GM12878 (cell line): Measurements from ENCODE around the gene HDAC9.

Experiments
- EZH2 ChIP-seq: IDR thresholded peaks from 2 replicates; pipeline ENCODE4 v1.6.1; 2012; ENCODE audit warnings: low read depth, mild to moderate bottlenecking, control low read depth, inconsistent platforms, low read length, borderline replicate concordance; ENCODE audit not compliant: control insufficient read depth
- FOXM1 ChIP-seq: IDR thresholded peaks from 2 replicates; pipeline ENCODE4 v1.6.1; 2012; ENCODE audit warnings: low read depth, mild to moderate bottlenecking, inconsistent platforms, low read length, moderate library complexity
- JUND ChIP-seq: IDR thresholded peaks from 2 replicates; pipeline ENCODE4 v1.6.1; 2012; ENCODE audit warnings: low read depth, mild to moderate bottlenecking, low read length, improper control_type of control experiment, moderate library complexity
- MYC ChIP-seq: IDR thresholded peaks from 2 replicates; pipeline ENCODE4 v1.6.1; 2011; ENCODE audit warnings: mild to moderate bottlenecking, low read length, moderate library complexity, inconsistent platforms; ENCODE audit not compliant: insufficient read depth, insufficient replicate concordance, insufficient read length, severe bottlenecking
- RAD21 ChIP-seq: IDR thresholded peaks from 2 replicates; pipeline ENCODE4 v1.6.1; 2011; ENCODE audit warnings: mild to moderate bottlenecking, low read depth, low read length, moderate library complexity; ENCODE audit not compliant: insufficient read depth
- TF ChIP-seq, protein P1 (sequence below), 3 experiments: IDR thresholded peaks in 2 of 3; conservative IDR thresholded peaks in 1 of 3; 2 replicates each; pipeline ENCODE4 v1.5.1; 2011; ENCODE audit warnings: low read depth in 3 of 3, low read length in 3 of 3, mild to moderate bottlenecking in 3 of 3, control low read depth in 2 of 3, moderate library complexity in 2 of 3, inconsistent platforms in 1 of 3, mixed read lengths in 1 of 3; ENCODE audit not compliant: control insufficient read depth in 2 of 3, insufficient read depth in 1 of 3; ENCODE audit errors: extremely low read depth in 1 of 3
- TF ChIP-seq, protein P2 (sequence below): IDR thresholded peaks from 2 replicates; pipeline ENCODE4 v1.6.1; 2012; ENCODE audit warnings: low read length, inconsistent platforms
- TF ChIP-seq, protein P3 (sequence below): IDR thresholded peaks from 2 replicates; pipeline ENCODE4 v1.6.1; 2012; ENCODE audit warnings: low read depth, low read length, improper control_type of control experiment
- TF ChIP-seq, protein P4 (sequence below): IDR thresholded peaks from 2 replicates; pipeline ENCODE4 v1.6.1; 2011; ENCODE audit warnings: mild to moderate bottlenecking, low read depth, low read length, moderate library complexity; ENCODE audit not compliant: insufficient replicate concordance

DNA sequence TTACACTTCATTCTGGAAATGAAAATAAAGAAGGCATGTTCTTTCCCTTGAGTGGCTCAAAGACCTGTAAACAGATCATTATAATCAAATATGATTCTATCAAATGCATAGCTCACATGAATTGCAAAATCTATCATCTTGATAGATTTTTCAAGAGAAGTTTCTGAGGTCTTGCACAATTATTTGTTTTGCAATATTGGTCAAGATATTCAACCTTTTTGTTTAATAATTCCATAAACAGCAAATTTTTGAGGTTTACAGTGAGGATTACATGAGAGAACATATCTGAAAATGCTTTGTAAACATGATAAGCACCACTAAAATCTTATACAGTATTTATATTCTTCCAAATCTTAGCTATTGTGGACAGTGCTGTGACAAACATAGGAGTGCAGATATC is 160.8 kb downstream of the HDAC9 start:
- TF ChIP-seq JUND (no peak), RAD21 (no peak), EZH2 (no peak), FOXM1 (no peak), MYC (no peak)
- TF ChIP-seq, protein P1, sequence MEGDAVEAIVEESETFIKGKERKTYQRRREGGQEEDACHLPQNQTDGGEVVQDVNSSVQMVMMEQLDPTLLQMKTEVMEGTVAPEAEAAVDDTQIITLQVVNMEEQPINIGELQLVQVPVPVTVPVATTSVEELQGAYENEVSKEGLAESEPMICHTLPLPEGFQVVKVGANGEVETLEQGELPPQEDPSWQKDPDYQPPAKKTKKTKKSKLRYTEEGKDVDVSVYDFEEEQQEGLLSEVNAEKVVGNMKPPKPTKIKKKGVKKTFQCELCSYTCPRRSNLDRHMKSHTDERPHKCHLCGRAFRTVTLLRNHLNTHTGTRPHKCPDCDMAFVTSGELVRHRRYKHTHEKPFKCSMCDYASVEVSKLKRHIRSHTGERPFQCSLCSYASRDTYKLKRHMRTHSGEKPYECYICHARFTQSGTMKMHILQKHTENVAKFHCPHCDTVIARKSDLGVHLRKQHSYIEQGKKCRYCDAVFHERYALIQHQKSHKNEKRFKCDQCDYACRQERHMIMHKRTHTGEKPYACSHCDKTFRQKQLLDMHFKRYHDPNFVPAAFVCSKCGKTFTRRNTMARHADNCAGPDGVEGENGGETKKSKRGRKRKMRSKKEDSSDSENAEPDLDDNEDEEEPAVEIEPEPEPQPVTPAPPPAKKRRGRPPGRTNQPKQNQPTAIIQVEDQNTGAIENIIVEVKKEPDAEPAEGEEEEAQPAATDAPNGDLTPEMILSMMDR (IDR thresholded peaks at IDR 0.05 in 2 of 3, conservative IDR thresholded peaks at IDR 0.05 in 1 of 3; ENCODE audit: control insufficient read depth in 2 of 3, extremely low read depth in 1 of 3, insufficient read depth in 1 of 3, low read depth in 3 of 3, low read length in 3 of 3) = no peak
- TF ChIP-seq, protein P2, sequence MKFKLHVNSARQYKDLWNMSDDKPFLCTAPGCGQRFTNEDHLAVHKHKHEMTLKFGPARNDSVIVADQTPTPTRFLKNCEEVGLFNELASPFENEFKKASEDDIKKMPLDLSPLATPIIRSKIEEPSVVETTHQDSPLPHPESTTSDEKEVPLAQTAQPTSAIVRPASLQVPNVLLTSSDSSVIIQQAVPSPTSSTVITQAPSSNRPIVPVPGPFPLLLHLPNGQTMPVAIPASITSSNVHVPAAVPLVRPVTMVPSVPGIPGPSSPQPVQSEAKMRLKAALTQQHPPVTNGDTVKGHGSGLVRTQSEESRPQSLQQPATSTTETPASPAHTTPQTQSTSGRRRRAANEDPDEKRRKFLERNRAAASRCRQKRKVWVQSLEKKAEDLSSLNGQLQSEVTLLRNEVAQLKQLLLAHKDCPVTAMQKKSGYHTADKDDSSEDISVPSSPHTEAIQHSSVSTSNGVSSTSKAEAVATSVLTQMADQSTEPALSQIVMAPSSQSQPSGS = no peak
- TF ChIP-seq, protein P3, sequence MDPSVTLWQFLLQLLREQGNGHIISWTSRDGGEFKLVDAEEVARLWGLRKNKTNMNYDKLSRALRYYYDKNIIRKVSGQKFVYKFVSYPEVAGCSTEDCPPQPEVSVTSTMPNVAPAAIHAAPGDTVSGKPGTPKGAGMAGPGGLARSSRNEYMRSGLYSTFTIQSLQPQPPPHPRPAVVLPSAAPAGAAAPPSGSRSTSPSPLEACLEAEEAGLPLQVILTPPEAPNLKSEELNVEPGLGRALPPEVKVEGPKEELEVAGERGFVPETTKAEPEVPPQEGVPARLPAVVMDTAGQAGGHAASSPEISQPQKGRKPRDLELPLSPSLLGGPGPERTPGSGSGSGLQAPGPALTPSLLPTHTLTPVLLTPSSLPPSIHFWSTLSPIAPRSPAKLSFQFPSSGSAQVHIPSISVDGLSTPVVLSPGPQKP = no peak
- TF ChIP-seq, protein P4, sequence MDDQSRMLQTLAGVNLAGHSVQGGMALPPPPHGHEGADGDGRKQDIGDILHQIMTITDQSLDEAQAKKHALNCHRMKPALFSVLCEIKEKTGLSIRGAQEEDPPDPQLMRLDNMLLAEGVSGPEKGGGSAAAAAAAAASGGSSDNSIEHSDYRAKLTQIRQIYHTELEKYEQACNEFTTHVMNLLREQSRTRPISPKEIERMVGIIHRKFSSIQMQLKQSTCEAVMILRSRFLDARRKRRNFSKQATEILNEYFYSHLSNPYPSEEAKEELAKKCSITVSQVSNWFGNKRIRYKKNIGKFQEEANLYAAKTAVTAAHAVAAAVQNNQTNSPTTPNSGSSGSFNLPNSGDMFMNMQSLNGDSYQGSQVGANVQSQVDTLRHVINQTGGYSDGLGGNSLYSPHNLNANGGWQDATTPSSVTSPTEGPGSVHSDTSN = no peak
